Inflammatory macrophage treated with lipopolysaccharide for 1 hour (primary cell): ENCODE data around the gene YIF1A.

Experiments used
- DNase-seq, 2 donors: peaks; one replicate each; pipeline ENCODE4 v3.0.0-alpha.2; 2020 to 2022

The YIF1A gene

GRCh38 chr11:66239998-66240780, 48.8 kb downstream of the YIF1A start:
- no peak for DNase-seq

- DNase-seq, result no peak
Observed at GRCh38 chr11:66239511-66239910, 49.4 kb downstream of the YIF1A start.

- no peak for DNase-seq
Observed at GRCh38 chr11:66238786-66239413, 50.0 kb downstream of the YIF1A start.

- no peak for DNase-seq
Observed at GRCh38 chr11:66237867-66238266, 51.1 kb downstream of the YIF1A start.

GRCh38 chr11:66235141-66235540, 53.8 kb downstream of the YIF1A start:
- DNase-seq, result no peak
